ENCODE measurements around the gene ZNF593.

The ZNF593 gene

DNA sequence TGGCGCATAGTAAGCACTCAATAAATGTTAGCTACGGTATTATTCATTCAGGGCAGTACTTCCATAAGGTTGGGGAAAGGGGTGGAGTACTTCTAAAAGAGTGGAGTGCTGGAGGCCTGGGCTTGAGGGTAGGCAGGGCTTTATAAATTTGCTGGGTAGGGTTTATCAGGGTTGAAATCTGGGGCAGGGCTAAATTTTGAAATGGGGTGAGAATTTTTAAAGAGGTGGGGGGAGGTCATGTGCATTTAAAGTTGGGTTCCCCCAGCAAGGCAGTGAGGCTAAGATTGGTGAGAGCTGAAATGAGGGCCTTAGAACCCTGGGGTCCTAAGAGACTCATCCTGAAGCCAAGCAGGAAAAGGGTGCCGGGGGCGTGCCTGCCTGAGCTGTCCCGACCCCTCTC lies 30.7 kb downstream of the ZNF593 start:
- H3K27me3 ChIP-seq (replicated peaks), result no peaks in the 10 kb centered on the region
- TF ChIP-seq, protein P1, sequence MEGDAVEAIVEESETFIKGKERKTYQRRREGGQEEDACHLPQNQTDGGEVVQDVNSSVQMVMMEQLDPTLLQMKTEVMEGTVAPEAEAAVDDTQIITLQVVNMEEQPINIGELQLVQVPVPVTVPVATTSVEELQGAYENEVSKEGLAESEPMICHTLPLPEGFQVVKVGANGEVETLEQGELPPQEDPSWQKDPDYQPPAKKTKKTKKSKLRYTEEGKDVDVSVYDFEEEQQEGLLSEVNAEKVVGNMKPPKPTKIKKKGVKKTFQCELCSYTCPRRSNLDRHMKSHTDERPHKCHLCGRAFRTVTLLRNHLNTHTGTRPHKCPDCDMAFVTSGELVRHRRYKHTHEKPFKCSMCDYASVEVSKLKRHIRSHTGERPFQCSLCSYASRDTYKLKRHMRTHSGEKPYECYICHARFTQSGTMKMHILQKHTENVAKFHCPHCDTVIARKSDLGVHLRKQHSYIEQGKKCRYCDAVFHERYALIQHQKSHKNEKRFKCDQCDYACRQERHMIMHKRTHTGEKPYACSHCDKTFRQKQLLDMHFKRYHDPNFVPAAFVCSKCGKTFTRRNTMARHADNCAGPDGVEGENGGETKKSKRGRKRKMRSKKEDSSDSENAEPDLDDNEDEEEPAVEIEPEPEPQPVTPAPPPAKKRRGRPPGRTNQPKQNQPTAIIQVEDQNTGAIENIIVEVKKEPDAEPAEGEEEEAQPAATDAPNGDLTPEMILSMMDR (IDR thresholded peaks at IDR 0.05; ENCODE audit: low read depth, low read length, missing control alignments), result no peak
- no peak overlapping the region for H3K27ac ChIP-seq
- no peaks in the 10 kb centered on the region for H3K36me3 ChIP-seq (replicated peaks)
- no peak overlapping the region for H3K4me3 ChIP-seq (ENCODE audit: low read depth, low read length)
- no peak for DNase-seq
- in situ Hi-C loops (cut with HindIII; ENCODE audit: low pct_ligation_motif_present, low sequenced_read_pairs), result no loop called here

GRCh38 chr1:26203642-26204318 lies 34.1 kb downstream of the ZNF593 start:
- H3K4me3 ChIP-seq (ENCODE audit: low read depth, low read length), result no peak overlapping the region
- no peak overlapping the region for H3K27ac ChIP-seq
- no peaks in the 10 kb centered on the region for H3K27me3 ChIP-seq (replicated peaks)
- in situ Hi-C loops (cut with HindIII; ENCODE audit: low pct_ligation_motif_present, low sequenced_read_pairs), result no loop called here
- TF ChIP-seq, protein P1 (IDR thresholded peaks at IDR 0.05; ENCODE audit: low read depth, low read length, missing control alignments), result no peak
- no peaks in the 10 kb centered on the region for H3K36me3 ChIP-seq (replicated peaks)
- no peak for DNase-seq

DNA sequence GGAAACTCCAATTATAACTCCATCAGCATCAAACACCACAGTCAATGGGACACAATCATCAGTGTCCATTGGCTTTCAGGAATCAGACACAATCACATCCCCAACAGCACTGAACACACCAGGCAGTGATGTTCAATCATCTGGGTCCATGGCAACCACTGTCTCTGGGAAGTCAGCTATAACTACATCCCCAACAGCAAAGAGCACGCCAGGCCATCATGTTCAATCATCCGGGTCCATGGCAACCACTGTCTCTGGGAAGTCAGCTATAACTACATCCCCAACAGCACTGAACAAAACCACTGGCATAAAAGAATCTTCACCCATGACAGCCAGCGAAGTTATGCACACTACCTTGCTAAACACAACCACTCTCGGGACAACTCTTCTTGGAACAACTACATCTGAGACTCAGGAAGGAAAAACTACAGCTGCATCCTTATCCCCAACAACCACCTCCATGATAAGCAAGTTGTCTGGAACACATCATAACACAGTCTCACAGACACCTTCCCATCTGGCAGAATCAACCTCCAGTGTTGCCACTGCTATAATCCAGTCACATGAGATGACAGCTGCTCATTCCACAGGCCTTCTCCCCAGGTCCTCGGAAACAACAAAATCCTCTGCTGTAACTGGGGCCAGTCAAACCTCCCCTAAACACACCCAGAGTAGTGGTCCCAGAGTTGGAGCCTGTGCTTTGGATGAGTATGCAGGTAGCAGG lies 40.6 kb downstream of the ZNF593 start:
- in situ Hi-C loops (cut with HindIII; ENCODE audit: low pct_ligation_motif_present, low sequenced_read_pairs), result no loop called here
- H3K36me3 ChIP-seq (replicated peaks), result no peaks in the 10 kb centered on the region
- no peaks in the 10 kb centered on the region for H3K27me3 ChIP-seq (replicated peaks)
- no peak overlapping the region for H3K4me3 ChIP-seq (ENCODE audit: low read depth, low read length)
- TF ChIP-seq, protein P1 (IDR thresholded peaks at IDR 0.05; ENCODE audit: low read depth, low read length, missing control alignments), result no peak
- DNase-seq, result no peak
- no peak overlapping the region for H3K27ac ChIP-seq

DNA sequence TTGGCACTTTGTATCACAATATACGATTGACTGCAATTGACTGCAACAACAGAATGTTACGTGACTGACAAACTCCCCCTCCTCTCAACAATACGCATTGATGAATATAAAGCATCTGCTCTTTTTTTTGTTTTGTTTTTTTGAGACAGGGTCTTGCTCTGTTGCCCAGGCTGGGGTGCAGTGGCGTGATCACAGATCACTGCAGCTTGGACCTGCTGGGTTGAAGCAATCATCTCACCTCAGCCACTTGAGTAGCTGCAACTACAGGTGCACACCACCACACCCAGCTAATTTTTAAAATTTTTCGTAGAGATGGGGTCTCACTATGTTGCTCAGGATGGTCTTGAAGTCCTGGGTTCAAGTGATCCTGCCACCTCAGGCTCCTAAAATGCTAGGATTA lies 43.0 kb downstream of the ZNF593 start:
- TF ChIP-seq, protein P1 (IDR thresholded peaks at IDR 0.05; ENCODE audit: low read depth, low read length, missing control alignments), result no peak
- H3K27ac ChIP-seq, result no peak overlapping the region
- in situ Hi-C loops (cut with HindIII; ENCODE audit: low pct_ligation_motif_present, low sequenced_read_pairs), result no loop called here
- DNase-seq, result no peak
- no peaks in the 10 kb centered on the region for H3K36me3 ChIP-seq (replicated peaks)
- no peaks in the 10 kb centered on the region for H3K27me3 ChIP-seq (replicated peaks)
- no peak overlapping the region for H3K4me3 ChIP-seq (ENCODE audit: low read depth, low read length)

GRCh38 chr1:26213335-26213905 lies 43.7 kb downstream of the ZNF593 start:
- in situ Hi-C loops (cut with HindIII; ENCODE audit: low pct_ligation_motif_present, low sequenced_read_pairs), result no loop called here
- H3K4me3 ChIP-seq (ENCODE audit: low read depth, low read length), result no peak overlapping the region
- TF ChIP-seq, protein P1 (IDR thresholded peaks at IDR 0.05; ENCODE audit: low read depth, low read length, missing control alignments), result no peak
- no peak for DNase-seq
- no peaks in the 10 kb centered on the region for H3K36me3 ChIP-seq (replicated peaks)
- H3K27ac ChIP-seq, result no peak overlapping the region
- no peaks in the 10 kb centered on the region for H3K27me3 ChIP-seq (replicated peaks)

Measured in brain microvascular endothelial cell (primary cell).